Esophagus muscularis mucosa (tissue), 4 donors: ENCODE measurements around the gene PRH2. TPM values are rescaled to one million over a fixed set of nuclear protein-coding genes. Genes with fewer than 3 reads are reported as not detected.

Source experiments
- DNase-seq: peaks from one replicate; pipeline ENCODE4 v3.0.0-alpha.2; 2017; ENCODE audit errors: extremely low spot score
- H3K27ac ChIP-seq, 4 donors: fragments of 200-600 bp; sonication (generic); replicated peaks in 1 of 4; 1 replicate in 3 of 4; 2 replicates in 1 of 4; pipeline ENCODE4 v1.5.1; 2016 to 2019; ENCODE audit warnings: mild to moderate bottlenecking in 1 of 4
- H3K27me3 ChIP-seq, 4 donors: fragments of 200-600 bp; sonication (generic); one replicate each; pipeline versions ENCODE4 v1.5.1 to v1.6.0; 2016 to 2019
- H3K36me3 ChIP-seq, 4 donors: fragments of 200-600 bp; sonication (generic); one replicate each; pipeline ENCODE4 v1.5.1; 2016 to 2019
- H3K4me1 ChIP-seq, 4 donors: fragments of 200-600 bp; sonication (generic); one replicate each; pipeline ENCODE4 v1.5.1; 2016 to 2019
- H3K4me3 ChIP-seq, 4 donors: fragments of 200-600 bp; sonication (generic); 1 replicate in 2 of 4; 2 replicates in 2 of 4; pipeline ENCODE4 v1.5.1; 2016 to 2019; ENCODE audit warnings: mild to moderate bottlenecking in 4 of 4, moderate library complexity in 1 of 4
- H3K9me3 ChIP-seq, 4 donors: fragments of 200-600 bp; sonication (generic); 1 replicate in 3 of 4; 2 replicates in 1 of 4; pipeline ENCODE4 v1.5.1; 2016 to 2019
- EP300 ChIP-seq: sonication (generic); formaldehyde crosslinking; IDR thresholded peaks from one replicate; pipeline ENCODE4 v1.6.1; 2017; ENCODE audit warnings: antibody characterized with exemption
- POLR2A ChIP-seq: fragments of 450-650 bp; IDR thresholded peaks from one replicate; pipeline ENCODE4 v1.6.1; 2017; ENCODE audit warnings: antibody characterized with exemption, moderate library complexity, mild to moderate bottlenecking, low read depth
- POLR2AphosphoS5 ChIP-seq, 2 donors: sonication (generic); formaldehyde crosslinking; IDR thresholded peaks; one replicate each; pipeline ENCODE4 v1.6.1; 2017; ENCODE audit warnings: antibody characterized with exemption in 2 of 2
- WGBS: methylation state at CpG from one replicate; pipeline ENCODE4 v1.1.5; 2018; 5-methylcytosine and 5-hydroxymethylcytosine counted together
- intact Hi-C: fragments of 100-400 bp; cut with DNase I; formaldehyde crosslinking; loops from one replicate; pipeline ENCODE4 v1.15.1; 2023
- total RNA-seq, 4 donors: library from RNA; depleted of rRNA; stranded (reverse); fragments of >200 nt; gene quantifications; one replicate each; pipeline versions ENCODE4 v1.1.0 to v1.2.1, GENCODE V29; 2016
- TF ChIP-seq, protein P1 (sequence below), 3 experiments: fragments of 200-600 bp in 2 of 3; fragments of 450-650 bp in 1 of 3; sonication (generic) in 2 of 3; IDR thresholded peaks; one replicate each; pipeline ENCODE4 v1.5.1; 2017 to 2019; ENCODE audit warnings: antibody characterized with exemption in 3 of 3, mild to moderate bottlenecking in 2 of 3, moderate library complexity in 1 of 3

Gene PRH2
- total RNA-seq, 4 donors from 2014 or later = not detected

DNA sequence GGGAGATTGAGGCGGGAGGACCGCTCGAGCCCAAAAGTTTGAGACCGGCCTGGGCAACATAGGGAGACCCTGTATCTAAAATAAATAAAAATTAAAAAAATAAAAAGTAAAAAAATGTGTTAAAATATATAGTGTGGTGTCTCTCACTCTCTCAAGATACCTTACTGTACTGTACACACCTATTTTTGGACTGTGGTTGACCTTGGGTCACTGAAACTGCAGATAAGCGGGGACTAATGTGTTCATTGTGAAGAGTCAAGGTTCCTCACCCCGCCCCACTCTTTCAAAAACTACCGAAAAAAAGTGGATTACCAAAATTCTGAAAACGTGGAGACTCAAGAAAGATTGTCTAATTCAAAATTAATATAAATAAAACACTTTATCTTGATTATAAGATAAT lies 18.7 kb upstream of the PRH2 start:
- whole genome bisulfite sequencing = 82% methylated on average over 8 of the region's 8 CpGs
- H3K9me3 ChIP-seq = peaks cover 0 to 9% (median 2%) of the 10 kb centered on the region in 4 donors
- intact Hi-C loops = no loop called here
- H3K27ac ChIP-seq = no peak overlapping the region
- H3K27me3 ChIP-seq = no peaks in the 10 kb centered on the region
- DNase-seq = no peak
- no peaks in the 10 kb centered on the region for H3K4me1 ChIP-seq
- TF ChIP-seq, protein P1, sequence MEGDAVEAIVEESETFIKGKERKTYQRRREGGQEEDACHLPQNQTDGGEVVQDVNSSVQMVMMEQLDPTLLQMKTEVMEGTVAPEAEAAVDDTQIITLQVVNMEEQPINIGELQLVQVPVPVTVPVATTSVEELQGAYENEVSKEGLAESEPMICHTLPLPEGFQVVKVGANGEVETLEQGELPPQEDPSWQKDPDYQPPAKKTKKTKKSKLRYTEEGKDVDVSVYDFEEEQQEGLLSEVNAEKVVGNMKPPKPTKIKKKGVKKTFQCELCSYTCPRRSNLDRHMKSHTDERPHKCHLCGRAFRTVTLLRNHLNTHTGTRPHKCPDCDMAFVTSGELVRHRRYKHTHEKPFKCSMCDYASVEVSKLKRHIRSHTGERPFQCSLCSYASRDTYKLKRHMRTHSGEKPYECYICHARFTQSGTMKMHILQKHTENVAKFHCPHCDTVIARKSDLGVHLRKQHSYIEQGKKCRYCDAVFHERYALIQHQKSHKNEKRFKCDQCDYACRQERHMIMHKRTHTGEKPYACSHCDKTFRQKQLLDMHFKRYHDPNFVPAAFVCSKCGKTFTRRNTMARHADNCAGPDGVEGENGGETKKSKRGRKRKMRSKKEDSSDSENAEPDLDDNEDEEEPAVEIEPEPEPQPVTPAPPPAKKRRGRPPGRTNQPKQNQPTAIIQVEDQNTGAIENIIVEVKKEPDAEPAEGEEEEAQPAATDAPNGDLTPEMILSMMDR (IDR thresholded peaks at IDR 0.05) = no peak
- TF ChIP-seq EP300 (no peak), POLR2AphosphoS5 (IDR thresholded peaks at IDR 0.05) (no peak), POLR2A (no peak)
- H3K4me3 ChIP-seq = no peak overlapping the region
- no peaks in the 10 kb centered on the region for H3K36me3 ChIP-seq

DNA sequence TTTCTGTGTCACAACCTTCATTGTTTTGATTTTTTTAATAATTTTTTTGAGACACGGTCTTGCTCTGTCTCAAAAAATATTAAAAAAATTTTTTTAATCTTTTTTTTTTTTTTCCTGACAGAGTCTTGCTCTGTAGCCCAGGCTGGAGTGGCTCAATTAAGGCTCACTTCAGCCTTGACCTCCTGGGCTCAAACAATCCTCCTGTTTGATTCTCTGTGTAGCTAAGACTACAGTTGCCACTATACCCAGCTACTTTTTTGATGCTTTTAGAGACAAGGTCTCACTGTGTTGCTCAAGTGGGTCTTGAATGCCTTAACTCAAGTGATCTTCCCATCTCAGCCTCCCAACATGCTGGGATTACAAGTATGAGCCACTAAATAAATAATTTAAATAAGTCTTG lies 9.2 kb upstream of the PRH2 start:
- TF ChIP-seq, protein P1 (IDR thresholded peaks at IDR 0.05) = no peak
- TF ChIP-seq EP300 (no peak), POLR2AphosphoS5 (IDR thresholded peaks at IDR 0.05) (no peak), POLR2A (no peak)
- 81% methylated on average over 1 of the region's 1 CpG for WGBS
- DNase-seq = no peak
- intact Hi-C loops = no loop called here
- Histone ChIP-seq H3K36me3 (no peaks in the 10 kb centered on the region), H3K4me1 (no peaks in the 10 kb centered on the region), H3K9me3 (no peaks in the 10 kb centered on the region), H3K27ac (no peak overlapping the region), H3K4me3 (no peak overlapping the region), H3K27me3 (no peaks in the 10 kb centered on the region)

DNA sequence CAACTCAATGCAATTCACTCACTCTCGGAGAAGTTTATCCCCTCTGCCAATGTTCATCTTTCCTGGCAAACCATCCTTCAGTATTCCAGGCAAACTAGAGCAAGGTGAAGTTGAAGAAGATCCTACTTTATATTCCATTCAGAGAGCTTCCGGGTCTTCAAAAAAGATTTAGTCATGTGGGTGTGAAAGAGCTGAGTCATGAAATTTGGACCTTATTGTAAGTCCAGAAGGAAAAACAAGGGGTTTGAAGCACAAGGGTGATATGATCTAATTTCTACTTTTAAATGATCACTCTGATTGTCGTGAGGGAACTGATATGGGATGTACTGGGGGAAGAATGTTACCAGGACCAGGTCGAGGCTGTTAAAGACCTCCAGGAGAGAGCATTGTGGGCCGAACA lies 2.8 kb upstream of the PRH2 start:
- no peaks in the 10 kb centered on the region for H3K36me3 ChIP-seq
- 92% methylated on average over 5 of the region's 5 CpGs for WGBS
- H3K9me3 ChIP-seq = no peaks in the 10 kb centered on the region
- TF ChIP-seq POLR2A (no peak), POLR2AphosphoS5 (IDR thresholded peaks at IDR 0.05) (no peak), EP300 (no peak)
- TF ChIP-seq, protein P1 (IDR thresholded peaks at IDR 0.05) = no peak
- DNase-seq = no peak
- H3K27me3 ChIP-seq = no peaks in the 10 kb centered on the region
- no peak overlapping the region for H3K4me3 ChIP-seq
- H3K27ac ChIP-seq = no peak overlapping the region
- no peaks in the 10 kb centered on the region for H3K4me1 ChIP-seq
- intact Hi-C loops = no loop called here

DNA sequence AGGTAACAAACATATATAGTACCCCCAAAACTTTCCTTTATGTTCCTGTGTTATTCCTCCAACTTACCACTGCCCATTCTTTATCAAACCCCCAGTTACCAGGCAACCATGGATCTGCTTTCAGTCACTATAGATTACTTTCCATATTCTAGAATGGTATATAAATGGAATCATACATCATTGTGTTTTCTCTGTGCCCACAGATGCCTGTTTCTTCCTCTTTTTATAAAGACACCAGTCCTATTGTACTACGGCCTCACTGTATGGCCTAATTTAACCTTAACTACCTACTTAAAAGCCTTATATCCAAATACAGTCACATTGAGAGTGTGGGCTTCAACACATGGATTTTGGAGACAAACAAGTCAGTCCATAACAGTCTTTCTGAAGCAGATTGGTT lies 7.5 kb downstream of the PRH2 start:
- no peaks in the 10 kb centered on the region for H3K36me3 ChIP-seq
- TF ChIP-seq EP300 (no peak), POLR2A (no peak), POLR2AphosphoS5 (IDR thresholded peaks at IDR 0.05) (no peak)
- TF ChIP-seq, protein P1 (IDR thresholded peaks at IDR 0.05) = no peak
- no peaks in the 10 kb centered on the region for H3K9me3 ChIP-seq
- no peak overlapping the region for H3K4me3 ChIP-seq
- WGBS = 94% methylated on average over 1 of the region's 1 CpG
- intact Hi-C loops = no loop called here
- H3K27ac ChIP-seq = no peak overlapping the region
- no peaks in the 10 kb centered on the region for H3K27me3 ChIP-seq
- DNase-seq = no peak
- H3K4me1 ChIP-seq = no peaks in the 10 kb centered on the region

DNA sequence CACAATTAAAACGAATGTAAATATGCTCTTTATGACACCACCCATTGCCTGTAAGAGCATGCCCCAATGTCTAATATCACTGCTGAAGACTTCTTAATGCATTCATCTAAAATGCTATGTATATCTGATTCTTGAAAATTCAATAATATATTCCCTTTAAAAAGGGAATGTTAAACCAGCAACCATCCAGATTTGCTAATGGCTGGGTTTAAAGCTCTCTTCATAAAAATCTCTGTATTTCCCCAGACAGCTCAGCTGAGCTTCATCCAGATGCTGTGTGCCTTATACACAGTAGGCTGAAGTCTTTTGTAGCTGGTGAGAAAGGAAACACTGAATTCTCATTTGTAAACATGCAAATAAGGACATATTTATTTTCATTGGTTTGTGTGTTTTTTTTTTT lies 10.1 kb downstream of the PRH2 start, which contains the start of gene TAS2R14:
TAS2R14 (minus strand) TSS at position 101 of the 400 bp plus-strand sequence; CDS start at position 45, 56 bp downstream.
- TF ChIP-seq EP300 (no peak), POLR2A (no peak), POLR2AphosphoS5 (IDR thresholded peaks at IDR 0.05) (no peak)
- TF ChIP-seq, protein P1 (IDR thresholded peaks at IDR 0.05) = no peak
- no peak within 1 kb of the TSS for H3K27ac ChIP-seq
- intact Hi-C loops = no loop called here

More for the DNA sequence above, 10.1 kb downstream of the PRH2 start, which contains the start of gene TAS2R14:
- H3K36me3 ChIP-seq = no peaks in the 10 kb centered on the region
- DNase-seq = no peak
- no peaks in the 10 kb centered on the region for H3K4me1 ChIP-seq
- H3K27me3 ChIP-seq = no peaks in the 10 kb centered on the region
- H3K4me3 ChIP-seq = no peak within 1 kb of the TSS
- 88% methylated on average over 1 of the region's 1 CpG for WGBS
- no peaks in the 10 kb centered on the region for H3K9me3 ChIP-seq
